HL-60 (cell line): ENCODE measurements around the gene GNG8.

Experiments
- DNase-seq, 2 experiments: peaks; one replicate each; pipeline ENCODE4 v3.0.0-alpha.2; 2010 to 2020; ENCODE audit warnings: low read depth in 1 of 2, low spot score in 1 of 2
- H3K27ac ChIP-seq: fragments of 250-450 bp; sonication (Bioruptor Pico); replicated peaks from 2 replicates; pipeline ENCODE4 v1.5.1; 2020; ENCODE audit warnings: mild to moderate bottlenecking, moderate library complexity
- H3K27me3 ChIP-seq: fragments of 250-450 bp; sonication (Bioruptor Pico); 2 replicates; pipeline ENCODE4 v1.5.1; 2021; ENCODE audit warnings: mild to moderate bottlenecking, moderate library complexity; ENCODE audit not compliant: insufficient read depth, poor library complexity, severe bottlenecking
- H3K4me3 ChIP-seq: replicated peaks from 2 replicates; pipeline ENCODE4 v1.5.1; 2011; ENCODE audit warnings: mild to moderate bottlenecking, control low read depth, low read length; ENCODE audit not compliant: insufficient read depth
- GABPA ChIP-seq: IDR thresholded peaks from 2 replicates; pipeline ENCODE4 v1.6.1; 2012; ENCODE audit warnings: low read depth
- POLR2AphosphoS5 ChIP-seq: IDR thresholded peaks from 2 replicates; pipeline ENCODE4 v1.6.1; 2012; ENCODE audit warnings: low read depth
- SPI1 ChIP-seq: IDR thresholded peaks from 2 replicates; pipeline ENCODE4 v1.6.1; 2012; ENCODE audit warnings: low read depth, mild to moderate bottlenecking, borderline replicate concordance
- TF ChIP-seq, protein P1 (sequence below): IDR thresholded peaks from 2 replicates; pipeline ENCODE4 v1.6.1; 2012; ENCODE audit warnings: low read depth; ENCODE audit not compliant: insufficient replicate concordance
- TF ChIP-seq, protein P2 (sequence below): IDR thresholded peaks from one replicate; pipeline ENCODE4 v1.5.1; 2011; ENCODE audit warnings: low read length, control low read depth, inconsistent platforms; ENCODE audit not compliant: insufficient read depth

GNG8 gene

DNA sequence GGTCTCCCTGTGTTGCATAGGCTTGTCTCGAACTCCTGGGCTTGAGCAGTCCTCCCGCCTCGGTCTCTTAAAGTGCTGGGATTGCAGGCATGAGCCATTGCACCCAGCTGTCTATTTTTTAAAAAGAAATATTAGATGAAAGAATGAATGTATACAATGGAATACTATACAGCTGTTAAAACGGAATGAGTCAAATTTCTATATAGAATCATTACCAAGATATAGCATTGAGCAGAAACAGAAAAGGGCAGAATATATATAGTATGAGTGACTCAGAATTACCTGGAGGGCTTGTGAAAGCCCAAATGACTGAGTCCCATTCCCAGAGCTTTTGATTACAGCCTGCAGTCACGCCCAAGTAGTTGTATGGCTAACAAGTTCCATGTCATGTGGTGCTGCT, 20.5 kb upstream of the GNG8 start:
- no peak for DNase-seq
- H3K4me3 ChIP-seq: no peak overlapping the region

DNA sequence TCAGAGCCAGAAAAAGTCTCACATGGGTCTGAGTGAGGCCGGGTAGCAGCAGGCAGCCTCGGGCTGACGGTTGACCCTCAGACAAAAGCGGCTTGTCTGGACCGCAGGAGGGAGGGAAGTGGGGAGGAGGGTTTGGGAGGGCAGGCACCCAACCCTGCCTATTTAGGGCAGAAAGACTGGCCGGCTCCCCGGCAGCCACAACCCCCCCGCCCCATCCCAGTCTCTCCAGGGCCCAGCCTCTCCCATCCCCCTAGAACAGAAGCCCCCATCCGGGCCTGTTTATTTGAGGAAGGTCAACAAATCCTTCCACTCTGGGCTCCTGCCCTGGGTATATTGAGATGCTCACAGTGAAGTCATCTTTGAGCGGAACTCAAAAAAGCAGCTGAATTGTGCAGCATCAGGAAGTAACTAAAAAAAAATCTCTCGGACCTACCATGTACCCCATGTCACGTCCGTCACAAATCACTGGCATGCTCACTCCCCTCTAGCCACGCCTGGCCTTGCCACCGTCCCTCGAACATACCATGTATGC, 18.7 kb upstream of the GNG8 start:
- Histone ChIP-seq H3K27me3 (peaks cover 12% of the 10 kb centered on the region), H3K4me3 (no peak overlapping the region), H3K27ac (no peak overlapping the region)
- no peak for TF ChIP-seq GABPA
- TF ChIP-seq POLR2AphosphoS5: no peak
- TF ChIP-seq, protein P1, sequence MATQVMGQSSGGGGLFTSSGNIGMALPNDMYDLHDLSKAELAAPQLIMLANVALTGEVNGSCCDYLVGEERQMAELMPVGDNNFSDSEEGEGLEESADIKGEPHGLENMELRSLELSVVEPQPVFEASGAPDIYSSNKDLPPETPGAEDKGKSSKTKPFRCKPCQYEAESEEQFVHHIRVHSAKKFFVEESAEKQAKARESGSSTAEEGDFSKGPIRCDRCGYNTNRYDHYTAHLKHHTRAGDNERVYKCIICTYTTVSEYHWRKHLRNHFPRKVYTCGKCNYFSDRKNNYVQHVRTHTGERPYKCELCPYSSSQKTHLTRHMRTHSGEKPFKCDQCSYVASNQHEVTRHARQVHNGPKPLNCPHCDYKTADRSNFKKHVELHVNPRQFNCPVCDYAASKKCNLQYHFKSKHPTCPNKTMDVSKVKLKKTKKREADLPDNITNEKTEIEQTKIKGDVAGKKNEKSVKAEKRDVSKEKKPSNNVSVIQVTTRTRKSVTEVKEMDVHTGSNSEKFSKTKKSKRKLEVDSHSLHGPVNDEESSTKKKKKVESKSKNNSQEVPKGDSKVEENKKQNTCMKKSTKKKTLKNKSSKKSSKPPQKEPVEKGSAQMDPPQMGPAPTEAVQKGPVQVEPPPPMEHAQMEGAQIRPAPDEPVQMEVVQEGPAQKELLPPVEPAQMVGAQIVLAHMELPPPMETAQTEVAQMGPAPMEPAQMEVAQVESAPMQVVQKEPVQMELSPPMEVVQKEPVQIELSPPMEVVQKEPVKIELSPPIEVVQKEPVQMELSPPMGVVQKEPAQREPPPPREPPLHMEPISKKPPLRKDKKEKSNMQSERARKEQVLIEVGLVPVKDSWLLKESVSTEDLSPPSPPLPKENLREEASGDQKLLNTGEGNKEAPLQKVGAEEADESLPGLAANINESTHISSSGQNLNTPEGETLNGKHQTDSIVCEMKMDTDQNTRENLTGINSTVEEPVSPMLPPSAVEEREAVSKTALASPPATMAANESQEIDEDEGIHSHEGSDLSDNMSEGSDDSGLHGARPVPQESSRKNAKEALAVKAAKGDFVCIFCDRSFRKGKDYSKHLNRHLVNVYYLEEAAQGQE: no peak
- TF ChIP-seq, protein P2, sequence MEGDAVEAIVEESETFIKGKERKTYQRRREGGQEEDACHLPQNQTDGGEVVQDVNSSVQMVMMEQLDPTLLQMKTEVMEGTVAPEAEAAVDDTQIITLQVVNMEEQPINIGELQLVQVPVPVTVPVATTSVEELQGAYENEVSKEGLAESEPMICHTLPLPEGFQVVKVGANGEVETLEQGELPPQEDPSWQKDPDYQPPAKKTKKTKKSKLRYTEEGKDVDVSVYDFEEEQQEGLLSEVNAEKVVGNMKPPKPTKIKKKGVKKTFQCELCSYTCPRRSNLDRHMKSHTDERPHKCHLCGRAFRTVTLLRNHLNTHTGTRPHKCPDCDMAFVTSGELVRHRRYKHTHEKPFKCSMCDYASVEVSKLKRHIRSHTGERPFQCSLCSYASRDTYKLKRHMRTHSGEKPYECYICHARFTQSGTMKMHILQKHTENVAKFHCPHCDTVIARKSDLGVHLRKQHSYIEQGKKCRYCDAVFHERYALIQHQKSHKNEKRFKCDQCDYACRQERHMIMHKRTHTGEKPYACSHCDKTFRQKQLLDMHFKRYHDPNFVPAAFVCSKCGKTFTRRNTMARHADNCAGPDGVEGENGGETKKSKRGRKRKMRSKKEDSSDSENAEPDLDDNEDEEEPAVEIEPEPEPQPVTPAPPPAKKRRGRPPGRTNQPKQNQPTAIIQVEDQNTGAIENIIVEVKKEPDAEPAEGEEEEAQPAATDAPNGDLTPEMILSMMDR: no peak
- TF ChIP-seq SPI1: no peak
- DNase-seq: no peak

More for the DNA sequence above, 20.5 kb upstream of the GNG8 start:
- no peak for TF ChIP-seq GABPA
- H3K27me3 ChIP-seq: peaks cover 19% of the 10 kb centered on the region
- no peak overlapping the region for H3K27ac ChIP-seq

DNA sequence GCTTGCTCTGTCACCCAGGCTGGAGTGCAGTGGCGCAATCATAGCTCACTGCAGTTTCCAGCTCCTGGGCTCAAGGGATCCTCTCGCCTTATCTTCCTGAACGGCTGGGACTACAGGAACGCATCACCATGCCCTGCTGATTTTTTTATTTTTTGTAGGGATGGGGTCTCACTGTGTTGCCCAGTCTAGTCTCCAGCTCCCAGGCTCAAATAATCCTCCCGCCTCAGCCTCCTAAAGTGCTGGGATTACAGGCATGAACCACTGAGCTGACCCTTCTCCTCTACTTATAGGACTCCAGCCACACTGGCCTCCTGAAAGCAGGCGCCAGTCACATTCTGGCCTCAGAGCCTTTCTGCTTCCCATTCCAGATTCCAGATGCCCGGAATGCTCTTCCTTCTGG, 14.4 kb upstream of the GNG8 start:
- no peak for TF ChIP-seq POLR2AphosphoS5
- TF ChIP-seq, protein P2: no peak
- TF ChIP-seq, protein P1: no peak
- TF ChIP-seq SPI1: no peak
- TF ChIP-seq GABPA: no peak
- Histone ChIP-seq H3K4me3 (no peak overlapping the region), H3K27me3 (peaks cover 16% of the 10 kb centered on the region), H3K27ac (no peak overlapping the region)
- DNase-seq: no peak

DNA sequence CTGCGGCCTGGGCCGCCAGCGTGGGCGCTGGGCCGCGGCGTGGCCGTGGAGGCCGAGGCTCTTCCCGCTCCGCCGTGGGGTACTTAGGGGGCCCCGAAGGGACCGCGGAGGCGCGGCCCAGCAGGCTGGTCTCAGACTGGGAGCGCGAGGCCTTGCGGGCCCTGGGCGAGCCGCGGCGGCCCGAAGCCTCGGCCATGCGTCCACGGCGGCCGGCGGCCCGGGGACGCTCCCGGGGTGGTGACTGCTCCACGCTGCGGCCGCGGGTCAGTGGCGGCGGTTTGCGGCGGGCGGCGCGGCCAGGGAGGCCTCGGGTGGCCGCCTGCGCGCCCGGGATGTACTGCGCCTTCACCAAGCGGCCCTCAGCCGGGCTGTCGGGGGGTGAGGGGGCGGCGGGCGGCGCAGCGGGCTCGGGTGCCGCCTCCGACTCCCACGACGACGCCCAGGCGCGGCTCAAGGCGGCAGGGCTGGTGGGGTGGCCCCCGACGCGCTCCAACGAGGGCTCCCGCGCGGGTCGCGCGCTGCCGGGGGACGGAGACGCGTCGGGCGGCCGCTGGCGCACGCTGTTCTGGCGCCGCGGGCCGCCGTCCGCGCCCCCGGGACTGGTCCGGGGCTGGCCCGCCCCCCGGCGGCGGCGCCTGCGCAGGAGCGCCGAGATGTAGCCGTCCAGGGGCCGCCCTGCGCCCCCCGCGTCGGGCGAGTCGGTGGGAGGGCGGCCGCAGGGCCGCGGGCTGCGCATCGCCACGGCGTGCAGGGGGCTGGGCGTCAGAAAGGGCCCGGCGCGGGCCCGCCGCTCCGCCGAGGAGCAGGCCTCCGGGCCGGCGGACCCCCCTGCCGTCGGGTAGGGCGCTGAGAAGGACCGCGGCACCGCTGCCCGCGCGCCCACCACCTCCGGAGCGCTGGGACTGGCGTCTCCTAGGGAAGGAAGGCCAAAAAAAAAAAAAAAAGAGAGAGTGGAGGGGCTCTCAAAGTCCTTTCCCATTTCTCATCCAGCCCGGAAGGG, 13.3 kb upstream of the GNG8 start:
- Histone ChIP-seq H3K4me3 (no peak overlapping the region), H3K27me3 (peaks cover 15% of the 10 kb centered on the region), H3K27ac (no peak overlapping the region)
- TF ChIP-seq, protein P2: no peak
- TF ChIP-seq POLR2AphosphoS5 (no peak), SPI1 (no peak), GABPA (no peak)
- TF ChIP-seq, protein P1: no peak
- DNase-seq: no peak
